ENCODE data around the gene KIF26B.

DNA sequence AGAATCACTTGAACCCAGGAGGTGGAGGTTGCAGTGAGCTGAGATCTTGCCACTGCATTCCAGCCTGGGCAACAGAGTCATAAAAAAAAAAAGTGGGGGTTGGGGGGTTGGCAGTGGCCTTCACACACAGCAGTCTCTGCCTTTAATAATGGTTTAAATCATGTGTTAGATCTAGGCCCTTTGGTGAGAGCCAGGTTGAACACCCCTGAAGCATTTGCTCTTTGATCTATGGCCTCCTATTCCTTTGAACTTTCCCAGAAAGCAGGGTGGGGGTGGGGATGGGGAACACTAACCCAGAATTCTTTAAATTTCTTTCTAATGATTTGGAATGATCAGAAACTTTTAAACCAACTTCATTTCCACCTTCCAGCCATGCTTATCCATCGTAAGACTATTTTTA, 313.0 kb downstream of the KIF26B start:
- TF ChIP-seq, protein P1, sequence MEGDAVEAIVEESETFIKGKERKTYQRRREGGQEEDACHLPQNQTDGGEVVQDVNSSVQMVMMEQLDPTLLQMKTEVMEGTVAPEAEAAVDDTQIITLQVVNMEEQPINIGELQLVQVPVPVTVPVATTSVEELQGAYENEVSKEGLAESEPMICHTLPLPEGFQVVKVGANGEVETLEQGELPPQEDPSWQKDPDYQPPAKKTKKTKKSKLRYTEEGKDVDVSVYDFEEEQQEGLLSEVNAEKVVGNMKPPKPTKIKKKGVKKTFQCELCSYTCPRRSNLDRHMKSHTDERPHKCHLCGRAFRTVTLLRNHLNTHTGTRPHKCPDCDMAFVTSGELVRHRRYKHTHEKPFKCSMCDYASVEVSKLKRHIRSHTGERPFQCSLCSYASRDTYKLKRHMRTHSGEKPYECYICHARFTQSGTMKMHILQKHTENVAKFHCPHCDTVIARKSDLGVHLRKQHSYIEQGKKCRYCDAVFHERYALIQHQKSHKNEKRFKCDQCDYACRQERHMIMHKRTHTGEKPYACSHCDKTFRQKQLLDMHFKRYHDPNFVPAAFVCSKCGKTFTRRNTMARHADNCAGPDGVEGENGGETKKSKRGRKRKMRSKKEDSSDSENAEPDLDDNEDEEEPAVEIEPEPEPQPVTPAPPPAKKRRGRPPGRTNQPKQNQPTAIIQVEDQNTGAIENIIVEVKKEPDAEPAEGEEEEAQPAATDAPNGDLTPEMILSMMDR (IDR thresholded peaks at IDR 0.05): no peak
- no peak for TF ChIP-seq POLR2A (IDR thresholded peaks at IDR 0.05)

All from tibial nerve (tissue), 3 donors.